GM12878 (cell line): ENCODE data around the gene RNF121. TPM values are rescaled to one million over a fixed set of nuclear protein-coding genes. Genes with fewer than 3 reads are reported as not detected.
A peak's percentile ranks its signal among the peaks of the same experiment; 100 is the strongest.

Experiments used
- ATF3 ChIP-seq: IDR thresholded peaks from 2 replicates; pipeline ENCODE4 v1.6.1; 2011; ENCODE audit warnings: low read depth, mild to moderate bottlenecking, low read length, moderate library complexity, borderline replicate concordance; ENCODE audit errors: extremely low read depth
- ATF7 ChIP-seq: fragments of 450-650 bp; IDR thresholded peaks from 2 replicates; pipeline ENCODE4 v1.6.1; 2016; ENCODE audit warnings: low read depth, mild to moderate bottlenecking
- BCL11A ChIP-seq: IDR thresholded peaks from 2 replicates; pipeline ENCODE4 v1.6.1; 2011; ENCODE audit warnings: low read depth, low read length
- BHLHE40 ChIP-seq, 2 experiments: fragments of 450-650 bp in 1 of 2; IDR thresholded peaks; 2 replicates each; pipeline ENCODE4 v1.6.1; 2011 to 2017; ENCODE audit warnings: low read depth in 2 of 2, borderline replicate concordance in 1 of 2, improper control_type of control experiment in 1 of 2, low read length in 1 of 2, mild to moderate bottlenecking in 1 of 2
- CBX5 ChIP-seq: sonication (generic); IDR thresholded peaks from 2 replicates; pipeline ENCODE4 v1.6.1; 2016; ENCODE audit warnings: low read depth, moderate library complexity, mild to moderate bottlenecking, inconsistent platforms
- CHD1 ChIP-seq: IDR thresholded peaks from 2 replicates; pipeline ENCODE4 v1.6.1; 2012; ENCODE audit warnings: low read depth, low read length, improper control_type of control experiment
- E4F1 ChIP-seq: fragments of 450-650 bp; IDR thresholded peaks from 2 replicates; pipeline ENCODE4 v1.6.1; 2018; ENCODE audit warnings: borderline replicate concordance, mild to moderate bottlenecking; ENCODE audit not compliant: partially characterized antibody
- EZH2 ChIP-seq: IDR thresholded peaks from 2 replicates; pipeline ENCODE4 v1.6.1; 2012; ENCODE audit warnings: low read depth, mild to moderate bottlenecking, control low read depth, inconsistent platforms, low read length, borderline replicate concordance; ENCODE audit not compliant: control insufficient read depth
- HDAC2 ChIP-seq: fragments of 200-600 bp; sonication (generic); IDR thresholded peaks from 2 replicates; pipeline ENCODE4 v1.6.1; 2017
- IRF4 ChIP-seq: IDR thresholded peaks from 2 replicates; pipeline ENCODE4 v1.6.1; 2011; ENCODE audit warnings: low read depth, low read length
- KLF5 ChIP-seq: fragments of 450-650 bp; IDR thresholded peaks from 2 replicates; pipeline ENCODE4 v1.6.1; 2014; ENCODE audit warnings: mild to moderate bottlenecking; ENCODE audit not compliant: partially characterized antibody
- MEF2B ChIP-seq: fragments of 450-650 bp; IDR thresholded peaks from 2 replicates; pipeline ENCODE4 v1.6.1; 2018; ENCODE audit warnings: mild to moderate bottlenecking, moderate library complexity; ENCODE audit not compliant: partially characterized antibody, poor library complexity, severe bottlenecking
- MYB ChIP-seq: fragments of 150-350 bp; IDR thresholded peaks from 2 replicates; pipeline ENCODE4 v1.6.1; 2014; ENCODE audit warnings: mild to moderate bottlenecking, low read depth, low read length, borderline replicate concordance
- NFYB ChIP-seq: IDR thresholded peaks from 2 replicates; pipeline ENCODE4 v1.6.1; 2011; ENCODE audit warnings: low read depth, mild to moderate bottlenecking, low read length, improper control_type of control experiment, moderate library complexity; ENCODE audit not compliant: insufficient read depth
- NR2C1 ChIP-seq: fragments of 450-650 bp; IDR thresholded peaks from 2 replicates; pipeline ENCODE4 v1.6.1; 2017; ENCODE audit warnings: antibody characterized with exemption, mild to moderate bottlenecking, moderate library complexity
- PKNOX1 ChIP-seq: fragments of 450-650 bp; IDR thresholded peaks from 2 replicates; pipeline ENCODE4 v1.6.1; 2016; ENCODE audit warnings: mild to moderate bottlenecking
- POLR2AphosphoS5 ChIP-seq: IDR thresholded peaks from 2 replicates; pipeline ENCODE4 v1.6.1; 2011; ENCODE audit warnings: mild to moderate bottlenecking, low read length, inconsistent platforms
- POU2F2 ChIP-seq: IDR thresholded peaks from 3 replicates; pipeline ENCODE4 v1.6.1; 2011; ENCODE audit warnings: low read depth, mild to moderate bottlenecking, low read length, borderline replicate concordance
- RAD51 ChIP-seq: fragments of 450-650 bp; IDR thresholded peaks from 2 replicates; pipeline ENCODE4 v1.6.1; 2016; ENCODE audit warnings: moderate library complexity, mild to moderate bottlenecking, inconsistent platforms
- RFX5 ChIP-seq: IDR thresholded peaks from 2 replicates; pipeline ENCODE4 v1.6.1; 2011; ENCODE audit warnings: low read depth, low read length, improper control_type of control experiment
- SMAD1 ChIP-seq: fragments of 450-650 bp; IDR thresholded peaks from 2 replicates; pipeline ENCODE4 v1.6.1; 2018; ENCODE audit warnings: mild to moderate bottlenecking, low read depth; ENCODE audit not compliant: partially characterized antibody
- SREBF2 ChIP-seq: IDR thresholded peaks from 2 replicates; pipeline ENCODE4 v1.6.1; 2012; ENCODE audit warnings: mild to moderate bottlenecking, low read length
- TBL1XR1 ChIP-seq: IDR thresholded peaks from 2 replicates; pipeline ENCODE4 v1.6.1; 2012; ENCODE audit warnings: low read depth, low read length, improper control_type of control experiment
- YBX1 ChIP-seq: fragments of 450-650 bp; IDR thresholded peaks from 2 replicates; pipeline ENCODE4 v1.6.1; 2016; ENCODE audit warnings: antibody characterized with exemption
- polyA plus RNA-seq, 11 experiments: library from polyadenylated mRNA; depleted of rRNA in 4 of 11; unstranded in 6 of 11; stranded (reverse) in 5 of 11; fragments of >200 nt; fragmentation: Nextera tagmentation in 4 of 11; fragmentation: Illumina TruSeq in 1 of 11; extraction: Ambion mirVana in 4 of 11; extraction: Trizol in 1 of 11; gene quantifications; 1 replicate in 1 of 11; 2 replicates in 10 of 11; pipeline versions ENCODE4 v1.2.1 to v1.2.3, GENCODE V29; 2011 to 2016; ENCODE audit warnings: inconsistent platforms in 2 of 11, missing spikeins in 2 of 11, low read depth in 1 of 11
- total RNA-seq, 4 experiments: library from RNA; depleted of rRNA in 3 of 4; stranded (reverse); fragments of >200 nt in 3 of 4; fragmentation: Illumina TruSeq in 1 of 4; extraction: Trizol in 1 of 4; gene quantifications; 2 replicates each; pipeline versions ENCODE4 v1.2.1 to v1.2.3, GENCODE V29; 2013 to 2021
- TF ChIP-seq, protein P1 (sequence below): IDR thresholded peaks from 2 replicates; pipeline ENCODE4 v1.6.1; 2011; ENCODE audit warnings: low read depth, low read length, improper control_type of control experiment, borderline replicate concordance
- TF ChIP-seq, protein P2 (sequence below): fragments of 450-650 bp; IDR thresholded peaks from 2 replicates; pipeline ENCODE4 v1.6.1; 2017; ENCODE audit warnings: low read depth, mild to moderate bottlenecking, moderate library complexity

RNF121 gene
- total and polyA plus RNA-seq, 10 of the 15 experiments (the other 5 are each of a cell fraction or from before 2014, with no cell fraction given): 8.6 to 73.7 (median 32.7) TPM

GRCh38 chr11:71962428-71963038 is 33.7 kb downstream of the RNF121 start (continued):
- no peak for TF ChIP-seq ATF3
- TF ChIP-seq ATF7: peak; percentile 85
- TF ChIP-seq SMAD1: no peak
- TF ChIP-seq TBL1XR1: no peak
- peak; percentile 28 for TF ChIP-seq MEF2B
- no peak for TF ChIP-seq CBX5
- no peak for TF ChIP-seq NR2C1
- TF ChIP-seq RFX5: no peak
- TF ChIP-seq NFYB: no peak
- no peak for TF ChIP-seq CHD1
- no peak for TF ChIP-seq POLR2AphosphoS5
- no peak for TF ChIP-seq SREBF2
- TF ChIP-seq YBX1: no peak
- no peak for TF ChIP-seq PKNOX1
- no peak for TF ChIP-seq E4F1
- TF ChIP-seq BCL11A: peak; percentile 72; the same call in 1 of the 2 replicates
- TF ChIP-seq BHLHE40 (IDR thresholded peaks at IDR 0.05; ENCODE audit: borderline replicate concordance in 1 of 2, low read depth in 2 of 2, low read length in 1 of 2): peak in 1 of 2 experiments; percentile 55; a peak in 1 of 4 replicates
- TF ChIP-seq RAD51: peak; percentile 58
- TF ChIP-seq POU2F2: no peak
- TF ChIP-seq, protein P1, sequence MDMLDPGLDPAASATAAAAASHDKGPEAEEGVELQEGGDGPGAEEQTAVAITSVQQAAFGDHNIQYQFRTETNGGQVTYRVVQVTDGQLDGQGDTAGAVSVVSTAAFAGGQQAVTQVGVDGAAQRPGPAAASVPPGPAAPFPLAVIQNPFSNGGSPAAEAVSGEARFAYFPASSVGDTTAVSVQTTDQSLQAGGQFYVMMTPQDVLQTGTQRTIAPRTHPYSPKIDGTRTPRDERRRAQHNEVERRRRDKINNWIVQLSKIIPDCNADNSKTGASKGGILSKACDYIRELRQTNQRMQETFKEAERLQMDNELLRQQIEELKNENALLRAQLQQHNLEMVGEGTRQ: no peak
- TF ChIP-seq EZH2: no peak
- TF ChIP-seq KLF5: no peak
- TF ChIP-seq, protein P2, sequence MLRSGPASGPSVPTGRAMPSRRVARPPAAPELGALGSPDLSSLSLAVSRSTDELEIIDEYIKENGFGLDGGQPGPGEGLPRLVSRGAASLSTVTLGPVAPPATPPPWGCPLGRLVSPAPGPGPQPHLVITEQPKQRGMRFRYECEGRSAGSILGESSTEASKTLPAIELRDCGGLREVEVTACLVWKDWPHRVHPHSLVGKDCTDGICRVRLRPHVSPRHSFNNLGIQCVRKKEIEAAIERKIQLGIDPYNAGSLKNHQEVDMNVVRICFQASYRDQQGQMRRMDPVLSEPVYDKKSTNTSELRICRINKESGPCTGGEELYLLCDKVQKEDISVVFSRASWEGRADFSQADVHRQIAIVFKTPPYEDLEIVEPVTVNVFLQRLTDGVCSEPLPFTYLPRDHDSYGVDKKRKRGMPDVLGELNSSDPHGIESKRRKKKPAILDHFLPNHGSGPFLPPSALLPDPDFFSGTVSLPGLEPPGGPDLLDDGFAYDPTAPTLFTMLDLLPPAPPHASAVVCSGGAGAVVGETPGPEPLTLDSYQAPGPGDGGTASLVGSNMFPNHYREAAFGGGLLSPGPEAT: peak; percentile 99
- TF ChIP-seq HDAC2: no peak
- peak; percentile 85; the same call in 1 of the 2 replicates for TF ChIP-seq IRF4
- TF ChIP-seq MYB: no peak
